HUES48 (cell line): ENCODE results near the gene GNG12.

Source experiments
- H3K27ac ChIP-seq: one replicate; pipeline ENCODE4 v1.7.0; 2013; ENCODE audit warnings: low read depth, low read length, inconsistent platforms
- H3K27me3 ChIP-seq: 2 replicates; pipeline ENCODE4 v1.6.1; 2013; ENCODE audit warnings: mild to moderate bottlenecking, low read length; ENCODE audit not compliant: control insufficient read depth, insufficient read depth
- H3K36me3 ChIP-seq: 2 replicates; pipeline ENCODE4 v1.6.1; 2013; ENCODE audit warnings: low read length; ENCODE audit not compliant: control insufficient read depth, insufficient read depth
- H3K4me1 ChIP-seq: 2 replicates; pipeline ENCODE4 v1.6.1; 2013; ENCODE audit warnings: mild to moderate bottlenecking, low read length; ENCODE audit not compliant: control insufficient read depth, insufficient read depth
- H3K4me3 ChIP-seq: 2 replicates; pipeline ENCODE4 v1.5.1; 2013; ENCODE audit warnings: mild to moderate bottlenecking, low read depth, low read length
- H3K9ac ChIP-seq: 2 replicates; pipeline ENCODE4 v1.6.1; 2013; ENCODE audit warnings: mild to moderate bottlenecking, low read depth, low read length, moderate library complexity
- H3K9me3 ChIP-seq: 2 replicates; pipeline ENCODE4 v1.6.1; 2013; ENCODE audit warnings: low read length; ENCODE audit not compliant: control insufficient read depth, insufficient read depth

The GNG12 gene

DNA sequence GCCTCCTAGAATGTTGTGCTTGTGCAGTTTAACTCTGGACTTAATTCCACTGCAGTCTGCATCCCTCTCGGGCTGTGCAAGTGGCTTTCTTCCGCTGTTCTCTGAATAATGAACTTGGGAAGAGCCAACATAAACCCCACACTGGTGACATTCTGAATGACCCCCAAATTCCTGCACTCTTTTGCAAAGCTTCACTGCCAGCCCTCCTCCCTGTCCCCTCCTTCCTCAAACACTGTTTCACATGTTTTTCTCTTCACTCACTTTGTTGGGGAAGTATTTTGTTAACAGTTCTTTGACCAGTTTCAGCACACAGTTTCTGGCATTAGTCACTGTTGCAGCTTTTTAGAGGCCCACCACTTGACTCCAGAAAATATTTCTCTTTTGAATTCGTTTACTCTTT, 39.7 kb downstream of the GNG12 start:
- Histone ChIP-seq H3K9ac (no peak overlapping the region), H3K27ac (no peak overlapping the region), H3K27me3 (no peaks in the 10 kb centered on the region), H3K4me1 (peaks cover 32% of the 10 kb centered on the region), H3K9me3 (peaks cover 2% of the 10 kb centered on the region; the same call in 1 of the 2 replicates), H3K4me3 (no peak overlapping the region), H3K36me3 (no peaks in the 10 kb centered on the region)

DNA sequence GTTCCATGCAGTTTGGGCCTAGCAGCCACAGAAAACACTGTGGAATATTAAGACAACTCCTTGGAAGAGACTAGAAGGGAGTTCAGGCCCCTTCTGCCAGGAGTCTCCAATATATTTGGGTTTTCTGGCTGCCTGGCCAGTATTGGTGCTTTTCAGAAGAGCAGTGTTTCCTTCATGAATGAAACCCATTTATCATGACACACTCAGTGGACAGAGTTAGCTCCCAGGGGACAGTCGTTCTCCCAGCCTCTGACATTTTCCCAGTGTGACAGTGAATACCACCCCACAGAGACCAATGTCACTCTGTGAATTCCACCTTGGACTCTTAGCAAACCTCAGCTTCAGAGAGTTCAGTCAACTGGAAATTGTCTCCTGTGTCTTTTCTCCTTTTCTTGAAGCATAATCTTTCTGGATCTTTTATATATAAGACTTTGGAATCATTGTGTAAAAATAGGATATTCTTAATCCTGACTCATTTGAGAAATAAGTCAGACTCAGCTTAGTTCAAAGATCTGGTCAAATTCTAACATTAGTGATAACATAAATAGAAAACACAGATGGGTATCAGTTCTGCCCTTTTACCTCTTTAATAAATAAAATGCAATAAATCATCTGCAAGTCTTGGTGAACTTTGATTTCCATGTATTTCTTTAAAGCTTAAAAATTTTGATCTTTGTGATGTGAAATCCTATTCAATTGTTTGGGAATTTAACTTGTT, 40.4 kb downstream of the GNG12 start:
- Histone ChIP-seq H3K27me3 (no peaks in the 10 kb centered on the region), H3K4me1 (peaks cover 32% of the 10 kb centered on the region), H3K9me3 (peaks cover 2% of the 10 kb centered on the region; the same call in 1 of the 2 replicates), H3K4me3 (no peak overlapping the region), H3K9ac (no peak overlapping the region), H3K36me3 (no peaks in the 10 kb centered on the region), H3K27ac (no peak overlapping the region)

DNA sequence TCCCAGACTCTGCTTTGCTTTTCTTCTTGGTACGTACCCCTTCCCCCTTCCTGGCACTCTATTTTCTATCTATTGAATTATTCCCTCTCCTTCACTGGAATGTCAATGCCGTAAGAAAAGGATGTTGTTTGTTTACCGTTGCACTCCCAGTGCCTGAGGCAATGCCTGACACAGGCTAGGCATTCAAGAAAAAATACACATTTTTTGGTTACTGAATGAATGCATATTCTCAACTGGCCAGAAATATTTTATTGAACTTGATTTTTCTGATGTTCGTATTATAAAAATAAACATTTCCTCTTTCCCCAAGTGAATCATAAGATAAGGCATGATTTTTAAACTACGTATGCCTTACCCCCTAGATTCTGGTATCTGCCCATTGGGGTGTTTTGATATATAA, 41.2 kb downstream of the GNG12 start:
- Histone ChIP-seq H3K36me3 (no peaks in the 10 kb centered on the region), H3K4me1 (peaks cover 32% of the 10 kb centered on the region), H3K4me3 (no peak overlapping the region)

DNA sequence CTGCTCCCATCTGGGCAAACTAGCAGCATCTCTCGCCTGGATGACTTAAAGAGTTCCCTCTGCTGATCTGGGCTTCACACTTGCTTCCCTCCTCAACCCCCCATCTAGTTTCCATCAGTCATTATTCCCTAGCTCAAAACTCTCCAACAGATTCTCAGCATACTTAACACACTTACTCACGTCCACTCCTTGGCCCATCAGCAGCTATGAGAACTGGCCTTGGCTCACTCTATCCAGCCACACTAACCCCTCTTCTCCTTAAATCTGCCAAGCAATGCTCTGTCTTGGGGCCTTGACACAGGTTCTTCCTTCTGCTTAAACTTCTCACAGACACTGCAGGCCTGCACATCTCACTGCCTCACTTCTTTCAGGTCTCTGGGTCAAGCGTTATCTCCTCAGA, 41.6 kb downstream of the GNG12 start:
- Histone ChIP-seq H3K27me3 (no peaks in the 10 kb centered on the region), H3K4me1 (peaks cover 32% of the 10 kb centered on the region), H3K9me3 (no peaks in the 10 kb centered on the region), H3K27ac (no peak overlapping the region), H3K4me3 (no peak overlapping the region), H3K9ac (no peak overlapping the region), H3K36me3 (no peaks in the 10 kb centered on the region)

More for the DNA sequence above, 41.2 kb downstream of the GNG12 start:
- Histone ChIP-seq H3K9ac (no peak overlapping the region), H3K27me3 (no peaks in the 10 kb centered on the region), H3K9me3 (peaks cover under 1% of the 10 kb centered on the region; the same call in 1 of the 2 replicates), H3K27ac (no peak overlapping the region)

DNA sequence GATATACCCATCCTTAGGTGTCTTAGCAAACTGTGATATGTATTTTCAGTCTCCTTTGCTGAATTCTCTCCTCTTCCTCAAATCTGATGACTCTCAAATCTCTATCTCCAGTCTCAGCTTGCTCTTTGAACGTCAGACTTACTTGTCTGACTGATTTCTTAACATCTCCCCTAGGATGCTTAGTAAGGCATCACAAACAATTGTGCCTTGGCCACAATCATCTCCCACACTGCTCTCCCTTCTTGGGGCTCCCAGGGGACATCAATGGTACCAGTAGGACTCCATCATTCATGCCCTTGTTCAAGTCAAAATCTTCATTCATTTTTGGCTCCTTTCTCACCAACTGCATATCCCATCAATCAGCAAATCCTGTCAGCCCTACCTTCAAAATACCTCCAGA, 42.0 kb downstream of the GNG12 start:
- H3K36me3 ChIP-seq: no peaks in the 10 kb centered on the region
- H3K27me3 ChIP-seq: no peaks in the 10 kb centered on the region
- peaks cover 32% of the 10 kb centered on the region for H3K4me1 ChIP-seq
- H3K27ac ChIP-seq: no peak overlapping the region
- H3K9me3 ChIP-seq: no peaks in the 10 kb centered on the region
- no peak overlapping the region for H3K4me3 ChIP-seq
- no peak overlapping the region for H3K9ac ChIP-seq

DNA sequence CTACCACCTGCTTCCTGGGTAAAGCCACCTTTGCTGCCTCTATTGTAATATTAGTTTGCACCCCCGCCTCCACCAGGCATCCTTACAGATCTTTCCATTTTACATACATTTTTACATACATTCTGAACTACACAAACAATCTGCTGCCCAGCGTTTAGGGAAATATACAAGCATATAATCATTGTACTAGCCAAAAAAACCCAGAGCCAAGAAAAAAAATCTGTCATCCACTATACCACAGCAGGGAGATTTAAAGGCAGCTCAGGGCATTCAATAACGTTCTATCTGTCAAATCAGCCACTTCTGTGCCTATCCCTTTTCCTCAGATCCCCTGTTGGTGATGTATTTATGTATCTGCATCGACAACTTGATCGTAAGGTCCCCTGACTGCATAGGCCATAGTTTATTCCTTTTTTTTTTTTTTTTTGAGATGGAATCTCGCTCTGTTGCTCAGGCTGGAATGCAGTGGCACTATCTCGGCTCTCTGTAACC, 43.0 kb downstream of the GNG12 start:
- no peak overlapping the region for H3K27ac ChIP-seq
- no peaks in the 10 kb centered on the region for H3K27me3 ChIP-seq
- peaks cover 32% of the 10 kb centered on the region for H3K4me1 ChIP-seq
- H3K4me3 ChIP-seq: no peak overlapping the region
- no peaks in the 10 kb centered on the region for H3K36me3 ChIP-seq
- no peak overlapping the region for H3K9ac ChIP-seq
- H3K9me3 ChIP-seq: no peaks in the 10 kb centered on the region

DNA sequence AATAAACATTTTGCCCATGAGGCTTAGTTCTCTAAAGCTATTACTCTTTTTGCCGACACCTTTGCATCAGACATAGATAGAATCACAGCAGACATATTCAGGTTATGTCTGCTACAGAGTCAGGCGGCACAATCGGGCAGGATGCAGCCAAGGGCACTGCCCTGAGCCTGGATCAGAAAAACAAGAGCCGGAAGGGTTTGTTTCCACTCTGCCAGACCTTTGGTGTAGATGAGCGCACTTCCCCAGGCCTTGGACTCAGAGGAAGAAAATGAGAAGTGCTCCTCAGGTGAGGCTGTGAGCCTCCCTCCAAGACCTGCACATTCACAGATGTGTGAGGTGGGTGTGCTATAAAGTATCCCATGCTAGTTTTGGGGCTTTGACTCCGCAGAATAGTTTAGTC, 43.7 kb downstream of the GNG12 start:
- no peaks in the 10 kb centered on the region for H3K36me3 ChIP-seq
- no peaks in the 10 kb centered on the region for H3K27me3 ChIP-seq
- peaks cover 32% of the 10 kb centered on the region for H3K4me1 ChIP-seq
- H3K4me3 ChIP-seq: no peak overlapping the region
- H3K9me3 ChIP-seq: no peaks in the 10 kb centered on the region
- H3K9ac ChIP-seq: no peak overlapping the region
- H3K27ac ChIP-seq: no peak overlapping the region

DNA sequence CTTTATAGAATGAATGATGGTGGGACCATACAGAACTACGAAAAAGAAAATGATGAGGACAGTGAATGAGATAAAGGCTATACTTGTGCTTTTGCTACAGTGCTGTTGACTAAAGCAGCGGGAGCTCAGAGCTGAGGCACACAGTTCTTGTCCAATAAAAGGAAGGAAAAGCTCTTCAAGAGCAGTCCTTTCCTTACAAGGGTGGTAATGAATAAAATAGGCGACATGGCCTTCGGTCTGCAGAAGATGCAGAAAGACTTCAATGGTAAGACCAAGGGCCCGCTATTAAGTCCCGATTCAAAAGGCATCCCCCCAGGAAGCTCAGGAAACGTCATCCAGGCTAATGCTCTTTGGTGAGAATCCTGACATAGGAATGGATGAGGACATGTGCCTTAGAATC, 44.4 kb downstream of the GNG12 start:
- peaks cover 29% of the 10 kb centered on the region for H3K4me1 ChIP-seq
- no peak overlapping the region for H3K4me3 ChIP-seq

DNA sequence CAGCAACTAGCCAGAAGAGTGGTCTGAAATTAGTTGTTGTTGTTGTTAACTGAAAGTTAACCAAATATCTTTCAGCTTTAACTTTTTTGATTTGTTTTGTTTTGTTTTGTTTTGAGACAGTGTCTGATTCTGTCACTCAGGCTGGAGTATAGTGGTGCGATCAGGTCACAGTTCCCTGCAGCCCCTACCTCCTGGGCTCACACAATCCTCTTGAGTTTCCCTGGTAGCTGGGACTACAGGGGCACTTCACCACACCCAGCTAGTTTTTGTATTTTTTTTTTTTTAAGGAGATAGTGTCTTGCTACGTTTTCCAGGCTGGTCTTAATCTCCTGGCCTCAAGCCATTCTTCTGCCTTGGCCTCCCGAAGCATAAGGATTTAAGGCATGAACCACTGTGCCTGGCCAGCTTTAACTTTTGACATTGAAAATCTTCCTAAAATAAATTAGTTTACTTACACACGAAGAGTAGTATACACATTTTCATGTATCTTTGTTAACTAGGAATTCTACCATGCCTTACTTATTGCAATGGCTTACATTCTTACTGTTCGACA, 45.0 kb downstream of the GNG12 start:
- no peak overlapping the region for H3K9ac ChIP-seq
- no peak overlapping the region for H3K27ac ChIP-seq
- H3K36me3 ChIP-seq: no peaks in the 10 kb centered on the region
- H3K4me3 ChIP-seq: no peak overlapping the region
- H3K9me3 ChIP-seq: no peaks in the 10 kb centered on the region
- peaks cover 23% of the 10 kb centered on the region for H3K4me1 ChIP-seq
- no peaks in the 10 kb centered on the region for H3K27me3 ChIP-seq

More for the DNA sequence above, 44.4 kb downstream of the GNG12 start:
- Histone ChIP-seq H3K27me3 (no peaks in the 10 kb centered on the region), H3K27ac (no peak overlapping the region), H3K9ac (no peak overlapping the region), H3K36me3 (no peaks in the 10 kb centered on the region), H3K9me3 (no peaks in the 10 kb centered on the region)

DNA sequence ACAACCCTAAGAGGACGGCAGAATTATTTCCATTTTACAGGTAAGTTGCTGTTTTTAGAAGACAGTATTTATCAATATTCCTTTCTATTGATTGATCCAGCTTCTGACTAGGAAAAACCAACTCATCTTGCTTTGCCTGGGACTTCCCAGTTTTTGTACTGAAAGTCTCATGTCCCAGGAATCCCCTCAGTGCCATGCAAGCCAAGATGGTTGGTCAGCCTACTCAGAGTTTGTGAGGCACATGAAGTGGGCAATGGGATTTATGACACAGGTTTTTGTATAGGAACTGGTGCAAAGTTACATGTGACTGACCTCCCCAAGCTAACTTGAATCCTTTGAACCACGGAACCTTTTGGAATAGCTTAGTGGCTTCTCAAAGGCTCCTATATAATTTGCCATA, 45.5 kb downstream of the GNG12 start:
- Histone ChIP-seq H3K4me3 (no peak overlapping the region), H3K27me3 (no peaks in the 10 kb centered on the region), H3K36me3 (no peaks in the 10 kb centered on the region), H3K9me3 (no peaks in the 10 kb centered on the region), H3K27ac (no peak overlapping the region), H3K9ac (no peak overlapping the region), H3K4me1 (peaks cover 20% of the 10 kb centered on the region)
